Transverse colon (tissue), 4 donors: ENCODE results near the gene PHETA1.

Source experiments
- CTCF ChIP-seq, 5 experiments: fragments of 200-600 bp in 3 of 5; fragments of 450-650 bp in 2 of 5; sonication (generic) in 3 of 5; IDR thresholded peaks; 1 replicate in 2 of 5; 2 replicates in 3 of 5; pipeline ENCODE4 v1.5.1; 2016 to 2017; ENCODE audit warnings: antibody characterized with exemption in 5 of 5, inconsistent platforms in 3 of 5, mild to moderate bottlenecking in 2 of 5, moderate library complexity in 1 of 5
- EP300 ChIP-seq: sonication (generic); formaldehyde crosslinking; IDR thresholded peaks from one replicate; pipeline ENCODE4 v1.6.1; 2017; ENCODE audit warnings: antibody characterized with exemption, low read depth
- POLR2A ChIP-seq: fragments of 450-650 bp; IDR thresholded peaks from one replicate; pipeline ENCODE4 v1.6.1; 2016; ENCODE audit warnings: antibody characterized with exemption, mild to moderate bottlenecking, moderate library complexity
- POLR2AphosphoS5 ChIP-seq, 3 donors: sonication (generic); formaldehyde crosslinking; IDR thresholded peaks; one replicate each; pipeline ENCODE4 v1.6.1; 2016; ENCODE audit warnings: antibody characterized with exemption in 3 of 3

- TF ChIP-seq CTCF (IDR thresholded peaks at IDR 0.05), result no peak
- TF ChIP-seq POLR2A, result no peak
- TF ChIP-seq POLR2AphosphoS5 (IDR thresholded peaks at IDR 0.05), result no peak
- TF ChIP-seq EP300, result no peak
Observed at GRCh38 chr12:111343181-111343580, 25.7 kb downstream of the PHETA1 start.
